SH-SY5Y (cell line): Measurements from ENCODE around the gene ATP6V1B1.

Experiments used
- GATA2 ChIP-seq: IDR thresholded peaks from 2 replicates; pipeline ENCODE4 v1.6.1; 2011; ENCODE audit warnings: mild to moderate bottlenecking, low read depth, low read length
- GATA3 ChIP-seq: IDR thresholded peaks from 2 replicates; pipeline ENCODE4 v1.6.1; 2011; ENCODE audit warnings: low read depth, mild to moderate bottlenecking, low read length, moderate library complexity

GRCh38 chr2:70957798-70958197 is 22.1 kb downstream of the ATP6V1B1 start:
- TF ChIP-seq GATA3 (no peak), GATA2 (no peak)
